ENCODE results near the gene AGFG1.

The AGFG1 gene

GRCh38 chr2:227462462-227462951 lies 9.4 kb upstream of the AGFG1 start:
- DNase-seq = no peak

- no peak for DNase-seq
Observed at GRCh38 chr2:227462972-227463931, 8.7 kb upstream of the AGFG1 start.

- no peak for DNase-seq
Observed at GRCh38 chr2:227464361-227464760, 7.6 kb upstream of the AGFG1 start.

GRCh38 chr2:227464851-227465250 lies 7.1 kb upstream of the AGFG1 start:
- no peak for DNase-seq

GRCh38 chr2:227466887-227467600 lies 4.9 kb upstream of the AGFG1 start:
- DNase-seq = no peak

GRCh38 chr2:227471412-227471811 lies 544 bp upstream of the AGFG1 start:
- no peak for DNase-seq

- DNase-seq = no peak
Observed at GRCh38 chr2:227472265-227473121, 537 bp downstream of the AGFG1 start.

- DNase-seq = no peak
Observed at GRCh38 chr2:227473122-227473461, 1.1 kb downstream of the AGFG1 start.

- no peak for DNase-seq
Observed at GRCh38 chr2:227473806-227474205, 1.9 kb downstream of the AGFG1 start.

GRCh38 chr2:227474410-227474809 lies 2.5 kb downstream of the AGFG1 start:
- no peak for DNase-seq

- no peak for DNase-seq
Observed at GRCh38 chr2:227477291-227477690, 5.3 kb downstream of the AGFG1 start.

- no peak for DNase-seq
Observed at GRCh38 chr2:227479865-227480475, 8.0 kb downstream of the AGFG1 start.

- DNase-seq = no peak
Observed at GRCh38 chr2:227480528-227480927, 8.6 kb downstream of the AGFG1 start.

- no peak for DNase-seq
Observed at GRCh38 chr2:227482638-227483340, 10.8 kb downstream of the AGFG1 start.

- no peak for DNase-seq
Observed at GRCh38 chr2:227485429-227485828, 13.5 kb downstream of the AGFG1 start.

- DNase-seq = no peak
Observed at GRCh38 chr2:227486688-227487087, 14.7 kb downstream of the AGFG1 start.

GRCh38 chr2:227488045-227488444 lies 16.1 kb downstream of the AGFG1 start:
- no peak for DNase-seq

- no peak for DNase-seq
Observed at GRCh38 chr2:227491386-227491785, 19.4 kb downstream of the AGFG1 start.

GRCh38 chr2:227493524-227493923 lies 21.6 kb downstream of the AGFG1 start:
- no peak for DNase-seq

GRCh38 chr2:227497158-227497557 lies 25.2 kb downstream of the AGFG1 start:
- DNase-seq = no peak

GRCh38 chr2:227499627-227500300 lies 27.8 kb downstream of the AGFG1 start:
- DNase-seq = no peak

GRCh38 chr2:227500301-227500630 lies 28.3 kb downstream of the AGFG1 start:
- DNase-seq = no peak

All from NCI-H1436 treated with DMSO at 0.1 percent for 48 hours (cell line).